GM12875 (cell line): ENCODE data around the gene LCN15.

Source experiments
- H3K4me3 ChIP-seq: one replicate; pipeline ENCODE4 v1.5.1; 2011; ENCODE audit warnings: low read depth, low read length, control low read depth
- TF ChIP-seq, protein P1 (sequence below): IDR thresholded peaks from 2 replicates; pipeline ENCODE4 v1.5.1; 2011; ENCODE audit warnings: low read depth, mild to moderate bottlenecking, control low read depth, inconsistent platforms, low read length, moderate library complexity, borderline replicate concordance; ENCODE audit not compliant: insufficient read depth

Gene LCN15

DNA sequence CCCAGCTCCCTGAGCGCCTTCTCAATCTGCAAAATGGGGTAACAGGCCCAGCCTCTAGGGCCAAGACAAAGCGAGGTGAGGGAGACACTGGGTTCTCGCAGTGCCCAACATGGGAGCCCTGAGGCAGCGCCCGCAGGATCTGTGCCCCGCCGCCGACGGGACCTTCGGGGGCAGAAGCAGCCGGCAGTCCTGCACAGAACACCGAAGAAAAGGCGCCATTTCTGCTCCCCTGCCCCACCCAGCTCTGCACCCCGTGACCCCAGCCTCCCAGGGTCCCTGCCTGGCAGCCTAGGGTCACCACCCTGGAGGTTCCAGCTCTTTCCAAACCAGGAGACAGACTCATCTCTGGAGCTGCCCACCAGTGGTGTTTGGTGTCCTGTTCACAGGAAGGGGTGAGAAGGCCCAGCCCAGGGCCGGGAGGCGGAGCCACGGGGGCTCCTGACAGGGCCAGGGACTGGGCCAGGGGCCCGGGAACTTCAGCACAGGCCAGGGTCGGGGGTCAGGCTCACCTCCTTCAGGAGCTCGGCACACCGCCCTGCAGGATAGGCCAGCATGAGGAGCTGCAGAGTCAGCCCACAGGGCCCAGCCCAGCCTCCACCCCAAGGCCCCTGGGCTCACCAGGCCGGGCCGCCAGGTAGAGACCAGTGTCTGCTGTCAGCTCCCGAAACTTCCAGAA lies 9.6 kb downstream of the LCN15 start:
- no peak overlapping the region for H3K4me3 ChIP-seq
- TF ChIP-seq, protein P1, sequence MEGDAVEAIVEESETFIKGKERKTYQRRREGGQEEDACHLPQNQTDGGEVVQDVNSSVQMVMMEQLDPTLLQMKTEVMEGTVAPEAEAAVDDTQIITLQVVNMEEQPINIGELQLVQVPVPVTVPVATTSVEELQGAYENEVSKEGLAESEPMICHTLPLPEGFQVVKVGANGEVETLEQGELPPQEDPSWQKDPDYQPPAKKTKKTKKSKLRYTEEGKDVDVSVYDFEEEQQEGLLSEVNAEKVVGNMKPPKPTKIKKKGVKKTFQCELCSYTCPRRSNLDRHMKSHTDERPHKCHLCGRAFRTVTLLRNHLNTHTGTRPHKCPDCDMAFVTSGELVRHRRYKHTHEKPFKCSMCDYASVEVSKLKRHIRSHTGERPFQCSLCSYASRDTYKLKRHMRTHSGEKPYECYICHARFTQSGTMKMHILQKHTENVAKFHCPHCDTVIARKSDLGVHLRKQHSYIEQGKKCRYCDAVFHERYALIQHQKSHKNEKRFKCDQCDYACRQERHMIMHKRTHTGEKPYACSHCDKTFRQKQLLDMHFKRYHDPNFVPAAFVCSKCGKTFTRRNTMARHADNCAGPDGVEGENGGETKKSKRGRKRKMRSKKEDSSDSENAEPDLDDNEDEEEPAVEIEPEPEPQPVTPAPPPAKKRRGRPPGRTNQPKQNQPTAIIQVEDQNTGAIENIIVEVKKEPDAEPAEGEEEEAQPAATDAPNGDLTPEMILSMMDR, result no peak

DNA sequence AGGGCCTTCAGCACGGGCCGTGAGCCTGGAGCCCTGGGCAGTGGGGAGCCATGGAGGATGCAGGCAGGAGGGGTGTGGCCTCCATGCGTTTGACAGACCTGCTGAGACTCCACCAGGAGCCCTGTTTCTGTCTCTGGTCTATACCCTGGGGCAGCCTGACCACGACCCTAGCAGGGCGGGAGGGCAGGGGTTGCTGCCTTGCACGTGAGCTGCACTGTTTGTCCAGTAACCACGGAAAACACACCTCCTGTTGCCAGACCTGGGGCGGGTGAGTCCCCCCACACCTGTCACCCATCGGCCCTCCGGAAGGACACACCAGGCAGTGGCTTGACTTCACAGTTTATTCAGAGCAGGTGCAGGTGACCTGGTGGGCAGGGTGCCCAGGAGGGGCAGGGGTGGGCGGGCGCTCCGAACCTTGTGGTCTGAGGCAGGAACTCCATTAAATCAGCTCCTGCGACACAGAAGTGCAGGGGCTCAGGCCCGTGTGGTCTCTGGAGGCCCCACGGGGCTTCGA lies 10.2 kb downstream of the LCN15 start:
- TF ChIP-seq, protein P1, result no peak
- H3K4me3 ChIP-seq, result no peak overlapping the region

DNA sequence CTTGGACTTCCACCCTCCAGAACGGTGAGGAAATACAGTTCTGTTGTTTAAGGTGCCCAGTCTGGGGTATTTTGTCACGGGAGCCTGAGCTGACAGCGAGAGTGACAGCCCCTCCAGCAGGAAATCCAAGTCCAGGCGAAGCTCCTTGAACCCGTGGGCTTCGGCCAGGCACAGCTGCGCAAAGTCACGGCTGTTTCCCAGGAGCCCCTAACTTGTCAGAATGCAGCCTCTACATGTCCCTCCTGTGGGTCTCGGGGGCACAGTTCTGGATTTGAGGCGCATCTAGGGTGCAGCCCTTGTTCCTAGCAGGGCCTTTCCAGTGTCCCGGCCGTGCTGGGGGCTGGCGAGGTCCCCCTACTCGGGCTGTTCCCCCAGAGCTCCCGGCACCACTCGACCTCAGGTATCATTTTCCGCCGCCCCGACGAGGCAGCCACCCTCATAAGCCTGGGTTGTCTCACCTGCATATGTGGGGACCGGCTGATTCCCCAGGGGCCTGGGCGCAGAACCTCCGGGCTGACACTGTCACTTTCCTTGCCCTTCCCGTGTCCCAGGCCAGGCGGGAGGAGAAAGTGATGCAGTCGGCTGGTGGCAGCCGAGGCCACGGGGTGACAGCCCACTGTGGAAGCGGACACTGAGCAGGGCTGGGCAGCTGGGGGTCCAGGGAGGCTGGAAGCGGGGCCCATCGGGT lies 10.8 kb downstream of the LCN15 start:
- TF ChIP-seq, protein P1, result no peak
- no peak overlapping the region for H3K4me3 ChIP-seq

DNA sequence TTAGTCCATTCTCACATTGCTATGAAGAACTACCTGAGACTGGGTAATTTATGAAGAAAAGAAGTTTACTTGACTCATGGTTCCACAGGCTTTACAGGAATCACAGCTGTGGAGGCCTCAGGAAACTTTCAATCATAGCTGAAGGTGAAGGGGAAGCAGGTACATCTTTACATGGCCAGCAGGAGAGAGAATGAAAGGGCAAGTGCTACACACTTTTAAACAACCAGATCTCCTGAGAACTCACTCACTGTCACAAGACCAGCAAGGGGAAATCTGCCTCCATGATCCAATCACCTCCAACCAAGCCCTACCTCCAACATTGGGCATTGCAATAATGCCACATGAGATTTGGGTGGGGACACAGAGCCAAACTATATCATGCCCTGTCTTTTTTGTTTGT lies 12.5 kb downstream of the LCN15 start:
- TF ChIP-seq, protein P1, result no peak
- H3K4me3 ChIP-seq, result no peak overlapping the region

DNA sequence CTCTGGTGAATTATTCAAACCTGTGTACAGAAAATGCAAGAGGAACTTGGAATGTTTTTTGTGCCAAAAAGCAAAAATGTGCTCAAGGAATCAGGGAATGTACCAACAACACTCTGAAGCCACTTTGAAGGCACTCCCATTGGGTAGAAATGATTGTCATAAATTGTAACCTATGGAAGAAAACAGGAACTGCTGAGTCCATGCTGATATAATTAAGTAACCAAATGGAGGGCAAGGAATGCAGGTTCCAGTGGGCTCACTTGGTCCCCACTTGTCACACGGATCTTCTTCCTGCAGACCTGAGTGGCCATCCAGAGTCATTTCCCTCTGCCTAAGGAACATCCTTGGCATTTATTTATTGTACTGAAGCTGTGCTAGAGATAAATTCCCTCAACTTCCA lies 13.1 kb downstream of the LCN15 start:
- H3K4me3 ChIP-seq, result no peak overlapping the region
- TF ChIP-seq, protein P1, result no peak

DNA sequence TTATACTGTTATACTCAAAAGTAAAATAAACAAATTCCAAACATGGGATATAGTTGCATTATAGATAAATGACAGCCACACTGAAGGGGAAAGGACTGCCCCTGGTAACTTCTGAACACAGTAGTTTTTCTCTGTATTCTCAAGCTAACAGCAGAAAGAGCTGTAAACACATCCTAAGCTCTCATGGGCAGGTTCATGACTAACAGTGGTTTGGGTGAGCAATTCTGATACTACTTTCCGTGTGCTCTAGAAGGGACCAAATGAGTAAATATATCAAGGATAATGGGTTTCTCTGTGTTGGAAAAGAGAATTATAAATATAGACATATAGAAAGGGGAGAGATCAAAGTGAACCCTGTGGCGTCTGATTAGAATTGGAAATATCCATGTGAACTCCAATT lies 13.8 kb downstream of the LCN15 start:
- TF ChIP-seq, protein P1, result no peak
- no peak overlapping the region for H3K4me3 ChIP-seq
